Transverse colon (tissue), 4 donors: ENCODE data around the gene AGMO. TPM values are rescaled to one million over a fixed set of nuclear protein-coding genes. Genes with fewer than 3 reads are reported as not detected.

Source experiments
- DNase-seq: peaks from one replicate; pipeline ENCODE4 v3.0.0-alpha.2; 2019
- H3K27ac ChIP-seq, 4 donors: fragments of 200-600 bp; sonication (generic); 2 replicates each; pipeline ENCODE4 v1.5.1; 2016 to 2018; ENCODE audit warnings: inconsistent platforms in 4 of 4
- H3K27me3 ChIP-seq: fragments of 200-600 bp; sonication (generic); 2 replicates; pipeline ENCODE4 v1.5.1; 2017; ENCODE audit warnings: inconsistent platforms
- H3K36me3 ChIP-seq, 4 donors: fragments of 200-600 bp; sonication (generic); 2 replicates each; pipeline ENCODE4 v1.5.1; 2017 to 2019; ENCODE audit warnings: inconsistent platforms in 4 of 4
- H3K4me1 ChIP-seq, 4 donors: fragments of 200-600 bp; sonication (generic); 2 replicates each; pipeline ENCODE4 v1.5.1; 2017 to 2020; ENCODE audit warnings: inconsistent platforms in 4 of 4
- H3K4me3 ChIP-seq, 4 donors: fragments of 200-600 bp; sonication (generic); 1 replicate in 1 of 4; 2 replicates in 3 of 4; pipeline versions ENCODE4 v1.5.1 to v1.6.1; 2017 to 2019; ENCODE audit warnings: inconsistent platforms in 4 of 4
- H3K9me3 ChIP-seq, 2 donors: fragments of 200-600 bp; sonication (generic); 2 replicates each; pipeline ENCODE4 v1.5.1; 2017 to 2019; ENCODE audit warnings: inconsistent platforms in 2 of 2
- CTCF ChIP-seq, 5 experiments: fragments of 200-600 bp in 3 of 5; fragments of 450-650 bp in 2 of 5; sonication (generic) in 3 of 5; IDR thresholded peaks; 1 replicate in 2 of 5; 2 replicates in 3 of 5; pipeline ENCODE4 v1.5.1; 2016 to 2017; ENCODE audit warnings: antibody characterized with exemption in 5 of 5, inconsistent platforms in 3 of 5, mild to moderate bottlenecking in 2 of 5, moderate library complexity in 1 of 5
- EP300 ChIP-seq: sonication (generic); formaldehyde crosslinking; IDR thresholded peaks from one replicate; pipeline ENCODE4 v1.6.1; 2017; ENCODE audit warnings: antibody characterized with exemption, low read depth
- POLR2A ChIP-seq: fragments of 450-650 bp; IDR thresholded peaks from one replicate; pipeline ENCODE4 v1.6.1; 2016; ENCODE audit warnings: antibody characterized with exemption, mild to moderate bottlenecking, moderate library complexity
- POLR2AphosphoS5 ChIP-seq, 3 donors: sonication (generic); formaldehyde crosslinking; IDR thresholded peaks; one replicate each; pipeline ENCODE4 v1.6.1; 2016; ENCODE audit warnings: antibody characterized with exemption in 3 of 3
- WGBS, 2 donors: methylation state at CpG; one replicate each; pipeline ENCODE4 v1.1.5; 2018; ENCODE audit warnings: low coverage in 1 of 2; 5-methylcytosine and 5-hydroxymethylcytosine counted together
- in situ Hi-C, 4 donors: fragments of 200-750 bp; cut with MboI; loops; one replicate each; pipeline versions ENCODE4 v1.15.0 to v1.15.1; 2017; ENCODE audit warnings: low sequenced_read_pairs in 3 of 4, low pct_ligation_motif_present in 1 of 4, low pct_unique_long_range_greater_than_20kb in 1 of 4
- intact Hi-C: fragments of 100-400 bp; cut with DNase I; formaldehyde crosslinking; loops from one replicate; pipeline ENCODE4 v1.15.1; 2023; ENCODE audit warnings: low total_unique reads
- total RNA-seq, 4 donors: library from RNA; depleted of rRNA; stranded (reverse); fragments of >200 nt; gene quantifications; one replicate each; pipeline ENCODE4 v1.1.0, GENCODE V29; 2016

The AGMO gene
- total RNA-seq, 4 donors from 2014 or later: 1.5 to 5.7 (median 2.7) TPM; not detected in 1

GRCh38 chr7:15376600-15376999 is 185.2 kb downstream of the AGMO start:
- 53 to 71% methylated on average over 2 of the region's 2 CpGs for WGBS, 2 donors
- in situ Hi-C loops (no loop called here), intact Hi-C loops (no loop called here)
- no peak overlapping the region for H3K4me3 ChIP-seq
- H3K9me3 ChIP-seq: no peaks in the 10 kb centered on the region
- no peak for DNase-seq
- no peaks in the 10 kb centered on the region for H3K4me1 ChIP-seq
- no peaks in the 10 kb centered on the region for H3K36me3 ChIP-seq
- no peaks in the 10 kb centered on the region for H3K27me3 ChIP-seq
- no peak overlapping the region for H3K27ac ChIP-seq
- TF ChIP-seq POLR2AphosphoS5 (IDR thresholded peaks at IDR 0.05): no peak
- TF ChIP-seq CTCF (IDR thresholded peaks at IDR 0.05): no peak
- TF ChIP-seq EP300: no peak
- no peak for TF ChIP-seq POLR2A

DNA sequence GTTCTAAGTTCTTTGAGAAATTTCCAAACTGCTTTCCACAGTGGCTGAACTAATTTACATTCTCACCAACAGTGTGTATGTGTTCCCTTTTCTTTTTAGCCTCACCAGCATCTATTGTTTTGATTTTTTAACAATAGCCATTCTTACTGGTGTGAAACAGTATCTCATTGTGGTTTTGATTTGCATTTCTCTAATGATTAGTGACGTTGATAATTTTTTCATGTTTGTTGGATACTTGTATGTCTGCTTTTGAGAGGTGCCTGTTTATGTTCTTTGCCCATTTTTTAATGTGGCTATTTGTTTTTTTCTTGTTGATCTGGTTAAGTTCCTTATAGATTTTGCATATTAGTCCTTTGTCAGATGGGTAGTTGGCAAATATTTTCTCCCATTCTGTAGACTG is 191.4 kb downstream of the AGMO start:
- intact Hi-C loops: no loop called here

DNA sequence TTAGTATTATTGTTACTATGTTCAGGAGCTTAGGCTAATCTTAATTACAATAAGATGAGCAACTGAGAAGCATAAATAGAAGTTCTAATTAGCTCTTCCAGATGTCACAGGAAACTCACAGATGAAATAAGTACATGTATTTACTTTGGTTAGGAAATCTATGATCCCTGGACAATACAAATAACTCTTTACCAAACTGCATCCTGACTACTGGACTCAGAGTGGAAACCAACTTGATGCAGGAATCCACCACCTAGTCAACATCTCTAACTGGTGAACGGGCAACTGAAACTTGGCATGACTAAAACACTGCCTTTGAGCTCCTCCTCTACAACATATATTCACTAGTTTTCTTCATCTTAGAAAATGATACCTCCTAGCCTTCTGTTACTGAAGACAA is 193.2 kb downstream of the AGMO start:
- no peak for DNase-seq
- H3K4me1 ChIP-seq: no peaks in the 10 kb centered on the region
- in situ Hi-C loops (no loop called here), intact Hi-C loops (no loop called here)
- no peak overlapping the region for H3K27ac ChIP-seq
- TF ChIP-seq CTCF (IDR thresholded peaks at IDR 0.05) (no peak), POLR2A (no peak), EP300 (no peak), POLR2AphosphoS5 (IDR thresholded peaks at IDR 0.05) (no peak)
- H3K4me3 ChIP-seq: no peak overlapping the region
- WGBS, 2 donors: 83 to 85% methylated on average over 1 of the region's 1 CpG
- H3K36me3 ChIP-seq: no peaks in the 10 kb centered on the region
- no peaks in the 10 kb centered on the region for H3K9me3 ChIP-seq
- no peaks in the 10 kb centered on the region for H3K27me3 ChIP-seq

More for the DNA sequence above, 191.4 kb downstream of the AGMO start:
- H3K4me3 ChIP-seq: no peak overlapping the region
- no peaks in the 10 kb centered on the region for H3K4me1 ChIP-seq
- DNase-seq: no peak
- H3K36me3 ChIP-seq: no peaks in the 10 kb centered on the region
- 60 to 69% methylated on average over 1 of the region's 1 CpG for WGBS, 2 donors
- in situ Hi-C loops: no loop called here
- no peaks in the 10 kb centered on the region for H3K9me3 ChIP-seq
- TF ChIP-seq EP300 (no peak), POLR2A (no peak), CTCF (IDR thresholded peaks at IDR 0.05) (no peak), POLR2AphosphoS5 (IDR thresholded peaks at IDR 0.05) (no peak)
- H3K27me3 ChIP-seq: no peaks in the 10 kb centered on the region
- no peak overlapping the region for H3K27ac ChIP-seq

- TF ChIP-seq EP300 (no peak), CTCF (IDR thresholded peaks at IDR 0.05) (no peak), POLR2A (no peak), POLR2AphosphoS5 (IDR thresholded peaks at IDR 0.05) (no peak)
- Histone ChIP-seq H3K4me1 (no peaks in the 10 kb centered on the region), H3K4me3 (no peak overlapping the region), H3K9me3 (no peaks in the 10 kb centered on the region), H3K27ac (no peak overlapping the region), H3K36me3 (no peaks in the 10 kb centered on the region), H3K27me3 (no peaks in the 10 kb centered on the region)
- in situ Hi-C loops (no loop called here), intact Hi-C loops (no loop called here)
- no peak for DNase-seq
- WGBS, 2 donors: 76 to 80% methylated on average over 3 of the region's 3 CpGs
Observed at GRCh38 chr7:15367897-15368296, 193.9 kb downstream of the AGMO start.
